ENCODE results near the gene CTDSPL. TPM values are rescaled to one million over a fixed set of nuclear protein-coding genes. Genes with fewer than 3 reads are reported as not detected.

Gene CTDSPL
- total RNA-seq, 2 donors from 2014 or later: 27.8 to 30.7 TPM

GRCh38 chr3:37907906-37908305 is 46.2 kb downstream of the CTDSPL start:
- Histone ChIP-seq H3K36me3 (ENCODE audit: control insufficient read depth, insufficient read depth, low read length) (no peaks in the 10 kb centered on the region), H3K9me3 (ENCODE audit: control insufficient read depth, low read length) (no peaks in the 10 kb centered on the region), H3K4me1 (ENCODE audit: control insufficient read depth, insufficient read depth, low read length) (peaks cover 14% of the 10 kb centered on the region), H3K9ac (ENCODE audit: extremely low read depth, low read length, poor library complexity, severe bottlenecking) (no peak overlapping the region), H3K27ac (ENCODE audit: low read depth, low read length) (peak overlapping the region; percentile 71), H3K4me3 (ENCODE audit: low read length) (no peak overlapping the region), H3K27me3 (ENCODE audit: control insufficient read depth, insufficient read depth, low read length, poor library complexity, severe bottlenecking) (no peaks in the 10 kb centered on the region)
- Mint-ChIP-seq H3K4me3 (no peak overlapping the region), H3K27me3 (ENCODE audit: insufficient read depth) (no peaks in the 10 kb centered on the region), H3K36me3 (ENCODE audit: low read depth) (no peaks in the 10 kb centered on the region), H3K4me1 (peaks cover 19% of the 10 kb centered on the region), H3K27ac (no peak overlapping the region), H3K9me3 (no peaks in the 10 kb centered on the region)
- TF ChIP-seq, protein P1, sequence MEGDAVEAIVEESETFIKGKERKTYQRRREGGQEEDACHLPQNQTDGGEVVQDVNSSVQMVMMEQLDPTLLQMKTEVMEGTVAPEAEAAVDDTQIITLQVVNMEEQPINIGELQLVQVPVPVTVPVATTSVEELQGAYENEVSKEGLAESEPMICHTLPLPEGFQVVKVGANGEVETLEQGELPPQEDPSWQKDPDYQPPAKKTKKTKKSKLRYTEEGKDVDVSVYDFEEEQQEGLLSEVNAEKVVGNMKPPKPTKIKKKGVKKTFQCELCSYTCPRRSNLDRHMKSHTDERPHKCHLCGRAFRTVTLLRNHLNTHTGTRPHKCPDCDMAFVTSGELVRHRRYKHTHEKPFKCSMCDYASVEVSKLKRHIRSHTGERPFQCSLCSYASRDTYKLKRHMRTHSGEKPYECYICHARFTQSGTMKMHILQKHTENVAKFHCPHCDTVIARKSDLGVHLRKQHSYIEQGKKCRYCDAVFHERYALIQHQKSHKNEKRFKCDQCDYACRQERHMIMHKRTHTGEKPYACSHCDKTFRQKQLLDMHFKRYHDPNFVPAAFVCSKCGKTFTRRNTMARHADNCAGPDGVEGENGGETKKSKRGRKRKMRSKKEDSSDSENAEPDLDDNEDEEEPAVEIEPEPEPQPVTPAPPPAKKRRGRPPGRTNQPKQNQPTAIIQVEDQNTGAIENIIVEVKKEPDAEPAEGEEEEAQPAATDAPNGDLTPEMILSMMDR (conservative IDR thresholded peaks at IDR 0.05): no peak
- WGBS, 2 experiments (ENCODE audit: insufficient coverage in 1 of 2, insufficient read length in 1 of 2): 79 to 85% methylated on average over 5 to 6 of the region's 6 CpGs
- DNase-seq: no peak

- H3K4me3 ChIP-seq (ENCODE audit: low read length): no peak overlapping the region
- Mint-ChIP-seq H3K4me3 (no peak overlapping the region), H3K9me3 (peaks cover 1% of the 10 kb centered on the region), H3K27me3 (ENCODE audit: insufficient read depth) (no peaks in the 10 kb centered on the region), H3K4me1 (peaks cover 19% of the 10 kb centered on the region), H3K27ac (no peak overlapping the region), H3K36me3 (ENCODE audit: low read depth) (peaks cover 1% of the 10 kb centered on the region)
- H3K4me1 ChIP-seq (ENCODE audit: control insufficient read depth, insufficient read depth, low read length): peaks cover 14% of the 10 kb centered on the region
- H3K27me3 ChIP-seq (ENCODE audit: control insufficient read depth, insufficient read depth, low read length, poor library complexity, severe bottlenecking): no peaks in the 10 kb centered on the region
- H3K9me3 ChIP-seq (ENCODE audit: control insufficient read depth, low read length): no peaks in the 10 kb centered on the region
- TF ChIP-seq, protein P1 (conservative IDR thresholded peaks at IDR 0.05): peak; percentile 20
- no peak overlapping the region for H3K9ac ChIP-seq (ENCODE audit: extremely low read depth, low read length, poor library complexity, severe bottlenecking)
- H3K27ac ChIP-seq (ENCODE audit: low read depth, low read length): no peak overlapping the region
- no peaks in the 10 kb centered on the region for H3K36me3 ChIP-seq (ENCODE audit: control insufficient read depth, insufficient read depth, low read length)
- WGBS, 2 experiments (ENCODE audit: insufficient coverage in 1 of 2, insufficient read length in 1 of 2): 91 to 97% methylated on average over 2 to 5 of the region's 5 CpGs
- DNase-seq: no peak
Observed at GRCh38 chr3:37909067-37909911, 47.6 kb downstream of the CTDSPL start.

GRCh38 chr3:37910671-37911400 is 49.2 kb downstream of the CTDSPL start:
- peaks cover 1% of the 10 kb centered on the region for H3K36me3 Mint-ChIP-seq (ENCODE audit: low read depth)
- H3K4me3 Mint-ChIP-seq: no peak overlapping the region
- no peak overlapping the region for H3K27ac Mint-ChIP-seq
- no peaks in the 10 kb centered on the region for H3K27me3 ChIP-seq (ENCODE audit: control insufficient read depth, insufficient read depth, low read length, poor library complexity, severe bottlenecking)
- H3K4me3 ChIP-seq (ENCODE audit: low read length): no peak overlapping the region
- no peak overlapping the region for H3K9ac ChIP-seq (ENCODE audit: extremely low read depth, low read length, poor library complexity, severe bottlenecking)
- H3K9me3 Mint-ChIP-seq: peaks cover 5% of the 10 kb centered on the region
- H3K9me3 ChIP-seq (ENCODE audit: control insufficient read depth, low read length): no peaks in the 10 kb centered on the region
- DNase-seq: no peak
- TF ChIP-seq, protein P1 (conservative IDR thresholded peaks at IDR 0.05): no peak
- no peak overlapping the region for H3K27ac ChIP-seq (ENCODE audit: low read depth, low read length)
- no peaks in the 10 kb centered on the region for H3K36me3 ChIP-seq (ENCODE audit: control insufficient read depth, insufficient read depth, low read length)
- H3K27me3 Mint-ChIP-seq (ENCODE audit: insufficient read depth): no peaks in the 10 kb centered on the region
- peaks cover 8% of the 10 kb centered on the region for H3K4me1 Mint-ChIP-seq
- peaks cover 2% of the 10 kb centered on the region for H3K4me1 ChIP-seq (ENCODE audit: control insufficient read depth, insufficient read depth, low read length)
- 90 to 96% methylated on average over 3 to 4 of the region's 4 CpGs for WGBS, 2 experiments (ENCODE audit: insufficient coverage in 1 of 2, insufficient read length in 1 of 2)

All from endodermal cell (in vitro differentiated cells).